Measurements from ENCODE around the gene SLC35F3.
"Not testable (repeated sequence)": the region's sequence is repeated elsewhere in the genome, so short reads cannot be mapped to it uniquely, and the experiment has no call there.

SLC35F3 gene

GRCh38 chr1:234188454-234188792, 283.9 kb downstream of the SLC35F3 start:
- DNase-seq (ENCODE audit: low read depth in 2 of 2), result no peak

- no peak for DNase-seq (ENCODE audit: low read depth in 2 of 2)
Observed at GRCh38 chr1:234197839-234198238, 293.4 kb downstream of the SLC35F3 start.

GRCh38 chr1:234199476-234200127, 295.1 kb downstream of the SLC35F3 start:
- DNase-seq (ENCODE audit: low read depth in 2 of 2), result no peak

- DNase-seq (ENCODE audit: low read depth in 2 of 2), result no peak
Observed at GRCh38 chr1:234200566-234200965, 296.1 kb downstream of the SLC35F3 start.

- no peak for DNase-seq (ENCODE audit: low read depth in 2 of 2)
Observed at GRCh38 chr1:234201600-234201999, 297.1 kb downstream of the SLC35F3 start.

- no peak for DNase-seq (ENCODE audit: low read depth in 2 of 2)
Observed at GRCh38 chr1:234205966-234206365, 301.5 kb downstream of the SLC35F3 start.

GRCh38 chr1:234206651-234207284, 302.3 kb downstream of the SLC35F3 start:
- no peak for DNase-seq (ENCODE audit: low read depth in 2 of 2)

- DNase-seq (ENCODE audit: low read depth in 2 of 2), result no peak
Observed at GRCh38 chr1:234208351-234208750, 303.9 kb downstream of the SLC35F3 start.

- no peak for DNase-seq (ENCODE audit: low read depth in 2 of 2)
Observed at GRCh38 chr1:234208791-234209190, 304.3 kb downstream of the SLC35F3 start.

GRCh38 chr1:234210429-234210828, 306.0 kb downstream of the SLC35F3 start:
- DNase-seq (ENCODE audit: low read depth in 2 of 2), result not testable (repeated sequence)

- DNase-seq (ENCODE audit: low read depth in 2 of 2), result not testable (repeated sequence)
Observed at GRCh38 chr1:234211855-234212254, 307.4 kb downstream of the SLC35F3 start.

- DNase-seq (ENCODE audit: low read depth in 2 of 2), result no peak
Observed at GRCh38 chr1:234212764-234213657, 308.5 kb downstream of the SLC35F3 start.

- DNase-seq (ENCODE audit: low read depth in 2 of 2), result no peak
Observed at GRCh38 chr1:234213658-234214128, 309.2 kb downstream of the SLC35F3 start.

- DNase-seq (ENCODE audit: low read depth in 2 of 2), result no peak
Observed at GRCh38 chr1:234214129-234214910, 309.8 kb downstream of the SLC35F3 start.

- no peak for DNase-seq (ENCODE audit: low read depth in 2 of 2)
Observed at GRCh38 chr1:234214911-234215892, 310.7 kb downstream of the SLC35F3 start.

- no peak for DNase-seq (ENCODE audit: low read depth in 2 of 2)
Observed at GRCh38 chr1:234216116-234216703, 311.7 kb downstream of the SLC35F3 start.

GRCh38 chr1:234217316-234217840, 312.9 kb downstream of the SLC35F3 start:
- no peak for DNase-seq (ENCODE audit: low read depth in 2 of 2)

GRCh38 chr1:234218078-234218477, 313.6 kb downstream of the SLC35F3 start:
- no peak for DNase-seq (ENCODE audit: low read depth in 2 of 2)

GRCh38 chr1:234219711-234220110, 315.2 kb downstream of the SLC35F3 start:
- no peak for DNase-seq (ENCODE audit: low read depth in 2 of 2)

GRCh38 chr1:234221601-234222000, 317.1 kb downstream of the SLC35F3 start:
- no peak for DNase-seq (ENCODE audit: low read depth in 2 of 2)

Data from stimulated activated CD4-positive, alpha-beta T cell treated with anti-CD3 and anti-CD28 coated beads, Interleukin-15, amount 100 ng/mL, for 48 hours (primary cell).